Endothelial cell (in vitro differentiated cells): ENCODE measurements around the gene MORC2. TPM values are rescaled to one million over a fixed set of nuclear protein-coding genes. Genes with fewer than 3 reads are reported as not detected.

Source experiments
- DNase-seq: peaks from one replicate; pipeline ENCODE4 v3.0.0; 2021; ENCODE audit warnings: low spot score
- H3K27ac Mint-ChIP-seq: one replicate; pipeline ENCODE4 v1.8.0; 2021; ENCODE audit warnings: mixed read lengths, inconsistent platforms; ENCODE audit not compliant: unreplicated experiment
- H3K27me3 Mint-ChIP-seq: one replicate; pipeline ENCODE4 v1.8.0; 2021; ENCODE audit warnings: mild to moderate bottlenecking, moderate library complexity, mixed read lengths, inconsistent platforms; ENCODE audit not compliant: unreplicated experiment
- H3K36me3 Mint-ChIP-seq: one replicate; pipeline ENCODE4 v1.8.0; 2021; ENCODE audit warnings: mild to moderate bottlenecking, low read depth, mixed read lengths, inconsistent platforms; ENCODE audit not compliant: unreplicated experiment
- H3K4me1 Mint-ChIP-seq: one replicate; pipeline ENCODE4 v1.8.0; 2021; ENCODE audit warnings: mild to moderate bottlenecking, mixed read lengths, inconsistent platforms; ENCODE audit not compliant: unreplicated experiment
- H3K4me3 Mint-ChIP-seq: one replicate; pipeline ENCODE4 v1.8.0; 2021; ENCODE audit warnings: mild to moderate bottlenecking, mixed read lengths, inconsistent platforms; ENCODE audit not compliant: unreplicated experiment
- H3K9me3 Mint-ChIP-seq: one replicate; pipeline ENCODE4 v1.8.0; 2021; ENCODE audit warnings: mixed read lengths, inconsistent platforms; ENCODE audit not compliant: unreplicated experiment
- total RNA-seq: library from RNA; stranded (reverse); fragmentation: NEBNext Ultra II Directional; extraction: Animal tissue kit (Norgen Biotek cat#: 25700); gene quantifications from one replicate; pipeline ENCODE4 v1.2.1, GENCODE V29; 2021; ENCODE audit not compliant: unreplicated experiment
- TF ChIP-seq, protein P1 (sequence below): fragments of 200-600 bp; sonication (generic); IDR thresholded peaks from one replicate; pipeline ENCODE4 v1.5.0; 2021; ENCODE audit warnings: antibody characterized with exemption; ENCODE audit not compliant: unreplicated experiment

MORC2 gene
- total RNA-seq, 1 donor from 2014 or later: 56.2 TPM

DNA sequence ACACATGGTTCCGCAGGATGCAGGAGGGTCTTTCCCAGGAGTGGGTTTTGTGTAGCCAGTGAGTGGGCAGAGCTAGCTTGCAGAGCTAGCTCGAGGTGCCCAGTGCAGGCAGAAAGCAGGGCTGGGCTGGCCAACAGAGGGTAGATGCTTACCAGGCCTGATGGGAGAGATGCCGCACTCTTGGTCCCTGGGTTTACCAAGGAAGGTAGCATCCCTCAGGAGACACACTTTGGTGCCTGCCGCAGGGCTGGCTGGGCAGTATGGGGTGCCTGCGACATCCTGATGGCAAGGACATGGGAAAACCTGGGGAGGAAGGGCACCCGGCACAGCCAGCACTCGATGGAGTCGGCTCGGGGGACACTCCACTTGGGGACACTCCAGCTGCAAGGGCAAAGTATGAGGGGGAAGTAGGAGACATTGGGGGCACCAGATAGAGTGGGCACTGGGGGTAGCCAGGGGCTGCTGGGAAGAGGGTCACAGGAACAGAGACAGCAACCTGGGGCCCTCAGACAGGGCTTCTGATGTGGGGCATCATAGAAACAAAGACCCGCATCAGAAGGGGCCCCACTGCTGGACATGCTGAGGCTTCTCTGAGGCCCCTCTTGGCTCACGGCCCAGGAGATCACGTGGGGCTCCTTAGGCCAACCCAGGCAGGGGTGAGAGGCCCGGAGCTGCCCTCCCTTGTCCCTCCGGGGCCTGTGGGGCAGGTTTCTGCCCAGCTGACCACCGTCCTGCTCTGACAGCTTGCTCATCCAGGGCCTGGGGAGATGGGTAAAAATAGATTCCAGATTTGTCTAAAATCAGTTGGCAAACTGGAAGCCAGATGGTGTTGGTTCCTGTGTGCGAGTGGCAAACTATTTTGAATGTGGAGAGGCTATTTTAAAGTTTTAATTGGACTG is 89.8 kb downstream of the MORC2 start:
- Mint-ChIP-seq H3K4me3 (no peak overlapping the region), H3K27ac (no peak overlapping the region), H3K27me3 (peaks cover 5% of the 10 kb centered on the region), H3K9me3 (no peaks in the 10 kb centered on the region), H3K36me3 (no peaks in the 10 kb centered on the region), H3K4me1 (no peaks in the 10 kb centered on the region)
- TF ChIP-seq, protein P1, sequence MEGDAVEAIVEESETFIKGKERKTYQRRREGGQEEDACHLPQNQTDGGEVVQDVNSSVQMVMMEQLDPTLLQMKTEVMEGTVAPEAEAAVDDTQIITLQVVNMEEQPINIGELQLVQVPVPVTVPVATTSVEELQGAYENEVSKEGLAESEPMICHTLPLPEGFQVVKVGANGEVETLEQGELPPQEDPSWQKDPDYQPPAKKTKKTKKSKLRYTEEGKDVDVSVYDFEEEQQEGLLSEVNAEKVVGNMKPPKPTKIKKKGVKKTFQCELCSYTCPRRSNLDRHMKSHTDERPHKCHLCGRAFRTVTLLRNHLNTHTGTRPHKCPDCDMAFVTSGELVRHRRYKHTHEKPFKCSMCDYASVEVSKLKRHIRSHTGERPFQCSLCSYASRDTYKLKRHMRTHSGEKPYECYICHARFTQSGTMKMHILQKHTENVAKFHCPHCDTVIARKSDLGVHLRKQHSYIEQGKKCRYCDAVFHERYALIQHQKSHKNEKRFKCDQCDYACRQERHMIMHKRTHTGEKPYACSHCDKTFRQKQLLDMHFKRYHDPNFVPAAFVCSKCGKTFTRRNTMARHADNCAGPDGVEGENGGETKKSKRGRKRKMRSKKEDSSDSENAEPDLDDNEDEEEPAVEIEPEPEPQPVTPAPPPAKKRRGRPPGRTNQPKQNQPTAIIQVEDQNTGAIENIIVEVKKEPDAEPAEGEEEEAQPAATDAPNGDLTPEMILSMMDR: no peak
- DNase-seq: no peak

DNA sequence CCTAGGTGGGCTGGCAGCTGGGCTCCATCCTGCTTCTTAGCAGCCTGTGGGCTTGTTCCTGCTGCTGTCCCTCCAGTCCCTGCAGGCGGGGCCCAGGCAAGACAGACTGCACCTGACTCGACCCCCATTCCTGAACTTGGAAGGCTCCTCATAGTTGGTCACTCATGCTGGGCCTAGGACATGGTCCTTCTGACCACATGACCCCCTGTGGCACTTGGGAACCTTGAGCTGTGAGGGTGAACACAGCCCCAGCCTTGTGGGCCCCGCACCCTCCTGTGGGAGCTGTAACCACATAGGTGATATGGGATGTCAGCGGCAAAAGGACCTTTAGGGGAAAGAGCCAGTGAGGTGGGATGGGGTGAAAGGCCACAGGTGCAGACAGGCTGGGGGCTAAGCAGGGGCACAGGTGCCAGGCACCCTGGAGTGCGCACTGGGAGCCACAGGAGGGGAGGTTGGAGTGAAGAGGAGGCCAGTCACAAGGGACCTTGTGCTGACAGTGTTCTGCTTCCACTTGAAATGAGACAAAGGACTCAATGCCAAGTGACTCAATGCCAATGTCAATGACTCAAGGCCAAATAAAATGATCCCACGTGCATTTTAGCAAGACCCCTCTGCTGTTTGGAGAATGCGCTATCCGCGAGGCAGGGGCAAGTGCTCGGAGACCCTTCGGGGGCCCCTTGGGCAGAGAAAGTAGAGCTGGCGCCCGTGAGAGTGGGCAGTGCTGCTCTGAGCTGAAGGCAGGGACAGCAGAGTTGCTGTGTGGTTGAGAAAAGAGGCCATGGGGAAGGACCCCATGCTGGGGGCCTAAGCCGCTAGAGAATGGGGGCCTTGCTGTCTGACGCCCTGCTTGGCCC is 90.7 kb downstream of the MORC2 start:
- TF ChIP-seq, protein P1: no peak
- H3K36me3 Mint-ChIP-seq: no peaks in the 10 kb centered on the region
- no peak overlapping the region for H3K27ac Mint-ChIP-seq
- H3K9me3 Mint-ChIP-seq: no peaks in the 10 kb centered on the region
- H3K27me3 Mint-ChIP-seq: peaks cover 5% of the 10 kb centered on the region
- no peak overlapping the region for H3K4me3 Mint-ChIP-seq
- no peak for DNase-seq
- no peaks in the 10 kb centered on the region for H3K4me1 Mint-ChIP-seq

DNA sequence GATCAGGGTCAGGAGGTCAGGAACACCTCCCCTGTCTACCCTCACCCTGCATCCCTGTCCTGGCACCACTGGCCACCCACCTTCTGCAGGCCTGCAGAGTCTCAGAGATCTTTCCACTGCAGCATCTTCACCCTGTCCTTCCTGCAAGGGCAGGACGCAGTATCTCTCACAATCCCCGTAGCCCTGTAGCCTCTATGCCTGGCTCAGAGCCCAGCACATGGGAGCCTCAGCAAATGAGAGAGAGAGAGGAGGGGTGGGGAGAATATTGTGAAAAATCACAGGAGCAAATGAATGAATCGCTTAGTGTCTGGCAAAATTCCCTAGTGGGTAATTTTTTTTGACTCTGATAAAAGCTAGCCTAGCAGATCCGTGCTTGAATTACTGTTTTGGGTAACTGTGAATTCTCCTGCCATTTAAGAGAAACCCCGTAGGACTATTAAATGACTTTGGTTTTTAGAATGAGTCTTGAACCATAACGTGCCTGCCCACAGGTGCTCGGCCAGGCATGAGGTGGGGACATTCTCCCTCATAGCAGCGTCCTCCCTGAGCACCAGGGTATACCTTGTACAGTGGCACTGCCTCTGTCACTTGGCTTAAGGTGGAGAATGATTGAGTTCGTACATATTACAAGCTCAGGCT is 91.5 kb downstream of the MORC2 start:
- no peak for DNase-seq
- Mint-ChIP-seq H3K27ac (no peak overlapping the region), H3K9me3 (no peaks in the 10 kb centered on the region), H3K27me3 (peaks cover 7% of the 10 kb centered on the region), H3K4me3 (no peak overlapping the region), H3K4me1 (no peaks in the 10 kb centered on the region), H3K36me3 (no peaks in the 10 kb centered on the region)
- TF ChIP-seq, protein P1: no peak

DNA sequence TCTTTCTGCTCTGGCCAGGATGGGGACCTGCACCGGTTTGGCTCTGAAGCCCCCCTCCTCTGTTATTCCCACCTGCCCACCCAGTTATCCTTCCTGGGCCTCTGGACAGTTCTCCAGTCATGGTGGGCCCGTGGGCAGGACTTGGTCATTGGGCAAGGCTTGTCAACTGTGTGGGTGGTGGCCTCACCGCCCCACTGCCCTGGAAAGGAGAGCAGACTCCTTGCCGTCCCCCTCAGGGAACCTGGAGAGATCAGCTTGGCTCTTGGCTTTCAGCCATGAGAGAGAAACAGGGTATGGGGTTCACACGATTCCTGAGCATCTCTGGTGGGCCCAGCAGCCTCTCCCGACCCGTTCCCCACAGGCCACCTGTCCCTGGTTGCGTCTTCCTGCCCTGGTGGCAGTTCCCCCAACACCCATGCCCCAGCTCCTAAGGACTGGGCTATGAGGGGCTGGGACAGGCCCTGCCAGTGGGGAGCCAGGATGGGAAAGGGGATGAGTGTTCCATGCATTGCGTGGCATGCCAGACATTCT is 92.3 kb downstream of the MORC2 start:
- no peak for DNase-seq
- Mint-ChIP-seq H3K4me1 (no peaks in the 10 kb centered on the region), H3K9me3 (no peaks in the 10 kb centered on the region), H3K27ac (no peak overlapping the region), H3K4me3 (no peak overlapping the region), H3K36me3 (no peaks in the 10 kb centered on the region), H3K27me3 (peaks cover 8% of the 10 kb centered on the region)
- TF ChIP-seq, protein P1: no peak
